NCI-H187 (cell line): ENCODE results near the gene SLC7A11.

Experiments used
- DNase-seq, 2 experiments: peaks; one replicate each; lab custom pipeline; 2025; lab: John Stamatoyannopoulos, UW

Gene SLC7A11

DNA sequence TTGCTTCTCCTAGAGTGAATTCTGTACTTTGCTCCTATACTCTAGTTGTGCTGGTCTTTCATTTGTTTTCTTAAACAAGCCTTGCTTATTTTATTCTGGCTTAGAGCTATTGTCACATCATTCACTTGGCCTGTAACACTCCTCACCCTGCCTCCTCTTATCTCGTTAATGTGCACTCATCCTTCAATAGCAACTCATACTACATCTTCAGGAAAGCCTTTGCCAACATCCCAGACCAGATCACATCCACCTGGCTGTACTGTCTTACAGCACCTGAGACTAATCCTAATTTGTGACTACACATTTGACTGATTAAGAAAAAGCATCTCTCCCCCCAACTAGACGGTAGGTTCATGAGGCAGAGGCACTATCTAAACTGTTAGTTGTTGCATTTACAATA is 80.8 kb downstream of the SLC7A11 start:
- no peak for DNase-seq

DNA sequence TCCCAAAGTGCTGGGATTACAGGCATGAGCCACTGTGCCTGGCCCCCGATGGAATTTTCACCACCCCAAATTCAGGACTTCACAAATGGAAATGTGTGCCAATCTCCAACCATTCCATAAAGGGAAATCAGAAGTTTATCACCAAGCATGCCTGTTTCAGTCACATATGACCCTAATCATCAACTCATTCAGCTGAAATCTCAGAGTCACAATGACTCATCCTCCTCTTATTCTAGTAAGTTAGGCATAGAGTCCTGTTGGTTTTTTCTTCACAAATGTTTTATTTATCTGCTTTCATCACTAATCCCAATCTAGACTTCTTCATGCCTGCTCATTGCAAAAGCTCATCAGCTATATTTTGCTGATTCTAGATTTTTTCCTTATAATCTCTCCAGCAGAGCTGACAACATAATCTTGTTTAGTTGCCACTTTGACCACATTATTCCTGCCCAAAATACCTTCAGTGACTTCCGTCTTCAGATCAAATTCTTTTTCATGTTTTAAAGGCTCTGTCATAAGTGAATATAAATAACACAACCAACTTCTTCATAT is 83.3 kb downstream of the SLC7A11 start:
- no peak for DNase-seq

DNA sequence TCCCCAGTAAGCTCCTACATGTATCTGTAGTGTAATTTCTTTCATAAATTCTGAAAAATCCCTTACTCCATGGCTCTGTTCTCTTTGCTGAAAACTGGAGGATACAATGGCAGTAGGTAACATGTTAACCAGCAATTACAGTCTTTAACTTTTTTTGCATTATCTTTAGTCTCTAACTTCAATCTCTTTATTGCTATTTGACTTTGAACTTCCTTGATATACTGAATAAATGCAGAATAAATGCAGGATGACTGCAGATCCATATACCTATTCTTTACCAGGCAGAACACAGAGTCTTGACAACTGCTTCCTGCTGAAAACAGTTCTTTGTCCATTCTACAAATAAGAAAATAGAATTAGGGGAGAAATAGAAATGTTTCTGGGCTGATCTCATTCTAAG is 101.3 kb downstream of the SLC7A11 start:
- DNase-seq: no peak

DNA sequence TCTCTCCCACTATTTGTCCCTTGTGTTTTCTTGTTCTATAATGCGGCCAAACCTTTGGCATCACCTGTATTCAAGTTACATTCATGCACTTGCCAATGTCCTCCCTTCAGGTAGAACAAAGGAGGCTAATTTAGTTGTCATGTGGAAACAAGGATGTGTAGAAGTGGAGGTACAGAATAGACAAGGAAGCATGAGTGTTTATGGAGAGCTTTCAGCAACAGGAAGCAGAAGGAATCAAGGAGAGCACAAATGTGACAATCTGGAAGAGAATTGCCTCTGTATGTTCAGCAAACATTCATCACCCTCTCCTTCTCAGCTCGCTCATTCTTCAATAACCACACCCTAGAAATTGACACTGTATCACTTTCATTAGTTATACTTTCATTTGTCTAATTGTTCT is 103.4 kb downstream of the SLC7A11 start:
- DNase-seq: no peak

- no peak for DNase-seq
These were observed 106.5 kb downstream of the SLC7A11 start for GRCh38 chr4:138135610-138136009.

- no peak for DNase-seq
These were observed 123.9 kb downstream of the SLC7A11 start for GRCh38 chr4:138118270-138118669.

DNA sequence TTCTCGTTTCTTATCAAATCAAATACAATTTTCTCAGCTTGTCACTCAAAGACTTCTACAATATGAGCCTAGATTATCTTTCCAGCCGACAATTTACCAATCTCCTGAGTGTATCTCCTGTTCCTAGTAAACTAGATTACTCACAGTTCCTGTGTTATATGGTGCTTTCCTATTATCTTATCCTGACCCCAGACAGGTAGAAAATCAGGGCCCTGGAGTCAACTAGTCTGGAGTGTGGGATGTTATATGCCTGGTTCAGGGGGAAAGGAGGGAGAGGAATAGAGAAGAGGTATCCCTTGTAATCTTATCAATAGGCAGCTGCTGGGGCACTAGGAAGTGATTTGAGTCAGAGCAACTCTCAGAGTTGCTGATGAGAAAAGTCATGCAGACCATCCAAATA is 127.1 kb downstream of the SLC7A11 start:
- DNase-seq: no peak

DNA sequence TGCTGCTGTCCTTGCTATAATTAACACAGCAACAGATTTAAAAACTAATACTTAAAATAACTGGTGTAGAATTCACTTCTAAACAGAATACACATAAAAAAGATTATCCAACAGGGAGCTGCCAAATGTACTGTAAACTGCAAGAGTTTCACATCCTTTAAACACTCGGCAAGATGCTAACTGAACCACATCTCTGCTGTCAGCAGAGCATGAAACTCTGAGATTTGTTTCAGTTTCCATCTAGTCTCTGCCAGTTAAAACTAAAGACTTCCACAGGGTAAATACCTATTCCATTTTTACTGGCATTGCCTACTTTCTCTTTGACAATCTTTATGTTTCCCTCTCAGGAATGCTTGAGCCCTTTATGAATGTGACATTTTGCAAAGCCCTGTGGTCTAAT is 127.7 kb downstream of the SLC7A11 start:
- DNase-seq: no peak
